ENCODE measurements around the gene SLC39A8.
"Not testable (repeated sequence)": the region's sequence is repeated elsewhere in the genome, so short reads cannot be mapped to it uniquely, and the experiment has no call there.

Gene SLC39A8

DNA sequence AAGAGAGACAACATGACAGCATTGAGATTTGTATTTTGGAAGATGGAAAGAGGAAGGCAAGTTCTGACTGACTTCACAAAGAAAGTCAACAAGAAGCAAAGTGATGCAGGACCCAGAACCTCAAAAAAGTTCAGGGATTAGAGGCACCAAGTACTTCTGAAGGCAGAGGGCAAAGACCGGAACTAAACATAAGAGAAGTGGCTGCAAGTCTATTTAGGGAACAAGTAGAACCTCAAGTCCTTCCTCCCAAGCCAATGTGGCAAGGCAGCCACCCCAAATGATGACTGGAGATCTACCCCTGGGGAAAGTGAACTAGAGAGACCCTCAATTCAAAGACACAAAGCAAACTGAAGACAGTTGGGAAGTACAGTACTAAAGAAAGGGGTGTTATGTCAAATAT is 46.6 kb downstream of the SLC39A8 start:
- no peak for DNase-seq

DNA sequence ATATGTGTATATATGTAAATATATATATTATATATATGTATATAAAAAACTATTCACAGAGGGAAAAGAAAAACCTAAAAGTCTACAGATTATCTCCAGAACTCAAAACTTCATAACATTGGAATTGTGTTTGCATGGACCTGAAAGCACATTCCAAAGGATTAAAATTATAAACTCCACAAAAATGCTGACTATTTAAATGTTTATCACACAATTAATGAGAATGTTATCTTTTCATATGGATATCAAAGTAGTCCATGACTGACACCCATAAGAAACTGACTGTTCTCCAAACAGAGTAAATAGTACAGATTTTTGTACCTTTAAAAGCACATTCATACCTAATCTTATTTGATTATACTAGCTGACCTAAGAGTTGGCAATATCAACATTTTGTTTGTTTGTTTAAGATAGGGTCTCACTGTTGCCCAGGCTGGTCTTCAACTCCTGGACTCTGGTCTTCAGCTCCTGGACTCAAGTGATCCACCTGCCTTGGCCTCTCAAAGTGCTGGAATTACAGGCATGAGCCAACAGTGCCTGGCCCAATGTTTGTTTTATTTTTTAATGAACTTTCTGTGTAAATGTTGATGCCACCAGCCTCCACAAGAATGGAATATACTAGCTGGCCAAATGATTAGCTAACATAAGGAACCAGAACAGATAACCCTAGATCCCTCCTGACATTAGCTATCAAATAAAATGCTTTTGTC is 50.0 kb downstream of the SLC39A8 start:
- DNase-seq, result no peak

DNA sequence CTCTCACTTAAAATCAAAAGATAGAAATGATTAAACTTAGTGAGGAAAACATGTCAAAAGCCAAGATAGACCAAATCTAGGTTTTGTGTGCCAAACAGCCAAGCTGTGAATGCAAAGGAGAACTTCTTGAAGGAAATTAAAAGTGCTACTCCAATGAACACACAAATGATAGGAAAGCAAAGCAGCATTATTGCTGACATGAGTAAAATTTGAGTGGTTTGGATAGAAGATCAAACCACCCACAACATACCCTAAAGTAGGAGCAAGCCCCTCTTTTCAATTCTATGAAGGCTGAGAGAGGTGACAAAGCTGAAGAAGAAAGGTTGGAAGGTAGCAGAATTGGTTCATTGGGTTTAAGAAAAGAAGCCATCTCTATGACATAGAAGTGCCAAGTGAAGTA is 56.8 kb downstream of the SLC39A8 start:
- DNase-seq, result no peak

DNA sequence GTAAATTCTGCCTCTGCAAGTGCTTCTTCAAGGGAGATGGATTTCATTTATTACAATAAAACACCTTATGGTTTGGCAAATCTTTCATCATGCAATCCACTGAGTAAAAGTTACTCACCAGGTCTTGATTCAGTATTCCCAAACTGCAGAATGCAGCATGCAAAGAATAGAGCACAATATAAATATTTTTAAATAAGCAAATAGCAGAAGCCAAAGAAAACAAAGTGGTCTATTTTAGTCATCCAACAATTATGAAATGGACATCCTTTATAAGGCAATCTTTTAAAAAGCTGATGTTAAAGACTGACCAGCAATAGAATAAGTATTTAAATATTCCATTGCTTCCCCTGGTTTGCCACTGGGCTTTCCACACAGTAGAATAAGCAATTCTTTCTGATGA is 59.5 kb downstream of the SLC39A8 start:
- DNase-seq, result no peak

DNA sequence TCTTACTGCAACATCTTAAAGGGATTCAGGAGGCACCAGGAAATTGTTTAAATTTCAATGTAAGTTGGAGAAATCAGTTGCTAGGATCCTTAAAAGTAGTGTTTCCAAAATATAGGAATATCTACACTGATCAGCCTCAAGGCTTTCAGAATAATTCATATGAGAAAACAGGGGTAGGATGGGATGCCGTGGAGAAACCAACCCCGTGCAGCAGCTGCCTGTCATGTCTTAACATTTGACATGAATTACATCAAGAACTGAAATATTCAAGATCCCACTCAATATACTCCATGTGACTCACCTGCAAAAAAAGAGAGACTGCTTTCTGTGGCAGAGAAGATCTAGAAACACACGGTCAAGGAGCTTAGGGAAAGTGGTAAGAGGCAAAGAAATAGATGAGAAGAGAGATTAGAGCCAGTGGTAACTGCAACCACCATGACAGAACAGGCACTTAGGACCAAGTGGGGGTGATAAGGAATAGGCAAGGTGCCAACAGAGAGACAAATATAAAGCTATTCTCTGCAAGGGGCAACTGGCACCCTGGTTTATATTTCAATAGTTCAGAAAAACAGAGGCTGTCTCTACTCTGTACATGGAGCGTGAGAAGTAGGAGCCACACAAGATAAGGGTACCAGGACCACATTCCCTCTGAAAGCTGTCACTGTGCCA is 64.0 kb downstream of the SLC39A8 start:
- DNase-seq, result no peak

DNA sequence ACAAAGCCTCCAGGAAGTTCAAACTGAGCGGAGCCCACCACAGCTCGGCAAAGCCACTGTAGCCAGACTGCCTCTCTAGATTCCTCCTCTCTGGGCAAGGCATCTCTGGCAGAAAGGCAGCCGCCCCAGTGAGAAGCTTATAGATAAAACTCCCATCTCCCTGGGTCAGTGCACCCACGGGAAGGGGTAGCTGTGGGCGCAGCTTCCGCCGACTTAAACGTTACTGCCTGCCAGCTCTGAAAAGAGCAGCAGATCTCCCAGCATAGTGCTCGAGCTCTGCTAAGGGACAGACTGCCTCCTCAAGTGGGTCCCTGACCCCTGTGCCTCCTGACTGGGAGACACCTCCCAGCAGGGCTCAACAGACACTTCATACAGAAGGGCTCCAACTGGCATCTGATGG is 72.0 kb downstream of the SLC39A8 start:
- DNase-seq, result not testable (repeated sequence)

DNA sequence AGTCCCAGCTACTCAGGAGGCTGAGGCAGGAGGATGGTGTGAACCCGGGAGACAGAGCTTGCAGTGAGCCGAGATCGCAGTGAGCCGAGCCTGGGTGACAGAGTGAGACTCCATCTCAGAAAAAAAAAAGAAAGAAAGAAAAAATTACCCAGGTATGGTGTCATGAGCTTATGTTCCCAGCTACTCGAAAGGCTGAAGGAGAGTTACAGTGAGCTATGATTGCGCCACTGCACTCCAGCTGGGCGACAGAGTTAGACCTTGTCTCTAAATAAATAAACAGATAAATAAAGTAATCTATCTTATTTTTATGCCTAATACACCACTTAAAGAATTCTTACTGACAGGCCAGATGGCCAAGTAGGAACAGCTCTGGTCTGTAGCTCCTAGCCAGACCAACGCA is 73.0 kb downstream of the SLC39A8 start:
- DNase-seq, result no peak

DNA sequence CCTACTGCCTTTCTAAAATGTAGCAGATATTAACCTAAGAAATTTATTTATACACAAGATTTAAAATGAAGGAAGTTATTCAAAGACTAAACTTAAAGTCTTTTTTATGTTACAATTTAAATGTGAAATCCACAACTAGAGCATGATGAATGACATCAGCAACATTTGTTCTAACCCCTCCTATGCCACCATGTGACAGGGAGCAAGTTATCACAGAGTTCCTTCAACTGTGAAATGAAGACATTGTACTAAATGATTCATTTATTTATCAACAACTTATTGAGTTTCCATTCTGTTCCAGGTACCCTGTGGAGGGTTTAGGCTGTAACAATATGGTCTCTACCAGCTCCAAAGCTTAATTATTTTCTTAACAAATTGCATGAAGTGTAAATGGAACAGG is 76.9 kb downstream of the SLC39A8 start:
- DNase-seq, result no peak

DNA sequence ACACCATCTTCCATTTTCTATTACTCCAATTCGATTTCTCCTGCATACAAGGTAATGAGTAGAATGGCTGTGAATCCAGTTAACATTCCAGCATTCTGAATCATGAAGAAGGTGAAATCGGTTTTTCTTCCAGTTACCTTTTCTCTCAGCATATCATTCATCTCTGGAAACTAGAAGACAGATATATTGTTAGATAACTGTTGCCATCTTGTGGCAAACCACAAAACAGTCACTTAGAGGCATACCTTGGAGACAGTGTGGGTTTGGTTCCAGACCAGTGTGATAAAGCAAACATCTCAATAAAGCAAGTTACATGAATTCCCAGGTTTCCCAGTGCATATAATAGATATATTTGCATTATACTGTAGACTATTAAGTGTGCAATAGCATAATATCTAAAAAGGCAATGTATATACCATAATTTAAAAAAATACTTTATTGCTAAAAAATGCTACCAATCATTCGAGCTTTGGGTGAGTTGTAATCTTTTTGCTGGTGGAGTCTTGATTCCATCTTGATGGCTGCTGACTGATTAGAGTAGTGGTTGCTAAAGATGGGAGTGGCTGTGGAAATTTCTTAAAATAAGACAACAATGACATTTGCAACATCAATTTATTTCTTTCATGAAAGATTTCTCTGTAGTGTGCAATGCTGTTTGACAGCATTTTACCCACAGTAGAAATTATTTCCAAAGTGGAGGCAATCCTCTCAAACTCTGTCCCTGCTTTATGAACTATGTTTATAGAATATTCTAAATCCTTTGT is 82.1 kb downstream of the SLC39A8 start:
- DNase-seq, result peak in 1 of 2 donors; percentile 39

DNA sequence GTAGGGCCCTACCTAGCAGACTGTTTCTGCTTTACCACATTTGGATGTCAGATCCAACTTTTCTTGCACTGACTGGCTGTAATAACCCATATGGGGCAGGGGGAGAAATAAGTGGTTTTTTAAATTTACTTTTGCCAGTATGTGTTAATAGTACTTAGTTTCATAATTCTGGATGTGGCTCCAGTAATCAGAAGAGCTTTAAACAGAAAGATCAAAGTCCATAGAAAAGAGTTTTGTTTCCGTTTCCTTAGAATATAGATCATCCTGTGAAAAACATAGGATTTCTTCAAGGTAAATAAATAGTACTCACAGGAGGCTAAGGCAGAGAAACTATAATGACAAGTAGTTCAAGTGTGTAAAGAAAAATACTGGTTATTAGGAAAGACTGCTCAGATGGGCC is 85.6 kb downstream of the SLC39A8 start:
- DNase-seq, result no peak

DNA sequence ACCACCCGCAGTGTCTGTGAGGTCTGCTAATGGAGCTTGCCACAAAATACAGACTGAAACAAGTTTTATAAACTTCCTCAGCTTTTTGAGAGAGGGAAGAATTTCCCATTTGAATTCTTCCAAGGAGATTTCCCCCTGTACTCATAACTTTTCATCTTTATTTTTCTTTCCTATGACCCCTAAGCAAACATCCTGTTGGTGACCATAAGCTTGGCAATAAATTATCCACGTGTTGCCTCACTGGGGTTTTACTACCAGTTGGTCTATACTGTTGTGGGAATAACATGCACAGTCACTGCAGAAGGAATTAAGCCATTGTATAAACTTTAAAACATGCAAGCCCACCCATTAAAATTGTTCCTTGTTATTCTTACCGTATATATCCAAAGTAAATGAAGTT is 86.2 kb downstream of the SLC39A8 start:
- DNase-seq, result no peak

DNA sequence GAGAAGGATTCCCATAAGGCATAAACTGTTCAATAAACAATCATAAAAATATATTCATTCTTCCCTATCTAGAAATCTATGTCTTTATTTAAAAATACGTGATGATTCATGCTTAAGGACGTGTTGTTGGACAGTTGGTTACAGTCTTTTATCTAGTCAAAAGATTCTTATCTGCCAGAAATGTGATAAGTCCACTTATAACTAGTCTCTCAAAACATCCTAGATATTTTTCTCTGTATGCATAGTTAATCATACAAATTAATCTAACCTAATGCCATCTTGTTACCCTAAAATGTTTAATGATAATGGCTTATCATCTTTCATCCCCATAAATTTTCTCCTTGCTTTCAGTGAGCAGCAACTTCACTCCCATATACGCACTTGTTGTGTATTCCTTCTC is 89.0 kb downstream of the SLC39A8 start:
- no peak for DNase-seq

DNA sequence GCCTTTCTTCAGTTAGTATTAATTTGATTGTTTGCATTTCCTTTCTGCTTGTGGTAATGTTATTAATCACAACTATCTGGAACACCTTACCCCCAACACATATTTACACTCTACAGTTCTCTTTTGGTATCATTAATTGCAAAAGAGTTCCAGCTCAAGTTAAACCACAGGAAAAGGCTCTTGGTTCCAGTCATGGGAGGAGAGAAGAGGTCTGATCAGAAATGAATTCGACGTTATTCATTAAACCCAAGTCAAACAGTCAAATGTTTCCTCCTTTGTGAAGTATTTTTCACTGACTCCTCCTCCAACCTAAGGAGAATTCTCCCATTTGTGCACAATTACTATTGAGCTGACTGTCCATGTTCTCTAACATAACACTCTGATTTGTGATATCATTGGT is 91.4 kb downstream of the SLC39A8 start:
- no peak for DNase-seq

DNA sequence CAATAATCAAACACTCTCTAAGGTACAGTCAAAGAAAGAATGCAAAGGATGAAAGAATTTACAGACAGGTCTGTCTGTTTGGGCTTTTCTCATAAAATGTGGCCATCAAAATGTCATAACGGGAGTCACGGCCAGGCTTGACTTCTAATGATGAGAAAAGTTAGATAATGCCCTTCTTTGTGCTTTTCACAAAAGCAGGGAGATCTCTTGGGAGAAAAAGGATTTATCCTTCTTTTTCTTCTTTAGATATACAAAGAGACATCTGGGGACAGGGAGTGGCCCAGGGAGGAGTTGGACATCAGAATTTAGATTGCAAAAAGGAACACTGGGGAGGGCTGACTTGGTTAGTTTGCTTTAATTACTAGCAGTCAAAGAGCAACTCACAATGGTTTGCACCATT is 93.1 kb downstream of the SLC39A8 start:
- DNase-seq, result no peak

DNA sequence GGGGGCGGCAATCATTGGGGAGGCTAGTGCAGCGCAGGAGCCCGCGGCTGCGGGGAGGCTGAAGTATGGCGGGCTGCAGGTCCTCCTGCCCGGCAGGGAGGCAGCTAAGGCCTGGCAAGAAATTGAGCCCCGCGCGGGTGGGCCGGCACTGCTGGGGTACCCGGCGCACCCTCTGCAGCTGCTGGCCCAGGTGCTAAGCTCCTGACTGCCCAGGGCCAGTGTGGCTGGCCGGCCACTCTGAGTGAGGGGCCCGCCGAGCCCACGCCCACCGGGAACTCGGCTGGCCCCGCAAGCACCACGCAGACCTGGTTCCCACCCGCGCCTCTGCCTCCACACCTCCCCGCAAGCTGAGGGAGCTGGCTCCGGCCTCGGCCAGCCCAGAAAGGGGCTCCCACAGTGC is 94.9 kb downstream of the SLC39A8 start:
- DNase-seq, result no peak

DNA sequence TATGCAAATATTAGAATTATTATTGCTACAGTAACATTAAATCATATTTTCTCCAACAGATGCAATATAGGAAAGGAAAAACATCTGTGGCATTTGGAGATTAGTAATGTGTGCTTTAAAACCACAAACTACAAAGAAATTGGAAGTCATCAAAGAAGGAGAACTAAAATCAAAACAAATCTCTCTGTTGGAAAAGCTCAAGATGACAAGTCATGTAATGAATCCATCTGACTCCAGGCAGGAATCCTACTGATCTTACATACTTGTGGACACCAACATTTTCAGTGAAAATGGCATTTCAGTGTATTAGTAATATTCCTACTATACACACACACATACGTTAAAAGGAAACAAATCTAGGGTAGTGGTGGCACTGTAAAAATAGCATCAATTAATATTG is 98.2 kb downstream of the SLC39A8 start:
- DNase-seq, result no peak

DNA sequence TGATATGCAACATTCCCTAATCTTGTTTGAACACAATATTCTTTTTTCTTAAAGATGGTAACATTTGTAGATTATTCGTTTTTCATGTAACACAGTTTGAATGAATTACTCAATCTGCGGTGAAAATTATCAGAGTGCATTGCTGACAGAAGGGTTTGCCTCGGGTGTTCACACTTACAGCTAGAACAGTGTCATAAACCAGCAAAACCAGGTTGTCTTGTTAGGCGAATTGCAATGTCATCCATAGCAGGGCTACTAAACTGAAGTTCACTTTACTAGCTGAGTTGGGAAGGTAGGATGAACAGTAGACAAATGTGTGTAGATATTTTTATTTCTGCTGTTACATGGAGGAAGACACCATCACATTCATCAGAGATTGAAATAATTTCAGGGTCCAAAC is 98.9 kb downstream of the SLC39A8 start:
- no peak for DNase-seq

DNA sequence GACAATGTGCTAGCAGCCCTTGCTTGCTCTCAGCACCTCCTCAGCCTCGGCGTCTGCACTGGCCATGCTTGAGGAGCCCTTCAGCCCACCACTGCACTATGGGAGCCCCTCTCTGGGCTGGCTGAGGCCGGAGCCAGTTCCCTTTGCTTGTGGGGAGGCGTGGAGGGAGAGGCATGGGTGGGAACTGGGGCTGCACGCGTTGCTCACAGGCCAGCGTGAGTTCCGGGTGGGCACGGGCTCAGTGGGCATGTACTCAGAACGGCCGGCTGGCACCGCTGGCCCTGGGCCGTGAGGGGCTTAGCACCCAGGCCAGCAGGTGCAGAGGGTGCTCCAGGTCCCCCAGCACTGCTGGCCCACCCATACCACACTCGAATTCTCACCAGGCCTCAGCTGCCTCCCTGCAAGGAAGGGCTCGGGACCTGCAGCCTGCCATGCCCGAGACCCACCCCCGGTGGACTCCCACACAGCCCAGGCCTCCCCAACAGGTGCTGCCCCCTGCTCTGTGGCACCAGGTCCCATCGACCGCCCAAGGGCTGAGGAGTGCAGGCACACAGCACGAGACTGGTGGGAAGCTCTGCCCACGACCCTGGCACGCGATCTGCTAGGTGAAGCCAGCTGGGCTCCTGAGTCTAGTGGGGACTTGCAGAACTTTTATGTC is 100.3 kb downstream of the SLC39A8 start:
- no peak for DNase-seq

DNA sequence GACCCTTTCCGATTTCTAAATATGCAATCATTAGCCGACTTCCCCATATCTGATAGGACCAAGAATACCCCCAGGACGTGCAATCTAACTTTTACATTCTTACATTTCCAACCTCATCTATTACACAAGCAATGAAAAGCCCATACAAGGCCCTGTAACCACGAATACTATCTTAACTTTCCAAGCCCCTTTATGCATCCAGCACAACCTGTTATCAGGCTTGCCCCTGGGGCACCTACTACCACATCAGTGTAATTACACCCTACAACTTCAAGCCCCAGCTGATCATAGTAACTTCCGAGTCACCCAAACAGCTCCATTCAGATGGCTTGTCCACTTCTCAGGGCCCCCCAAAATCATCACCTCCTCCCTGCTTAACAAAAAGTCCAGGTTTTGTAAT is 102.0 kb downstream of the SLC39A8 start:
- not testable (repeated sequence) for DNase-seq

DNA sequence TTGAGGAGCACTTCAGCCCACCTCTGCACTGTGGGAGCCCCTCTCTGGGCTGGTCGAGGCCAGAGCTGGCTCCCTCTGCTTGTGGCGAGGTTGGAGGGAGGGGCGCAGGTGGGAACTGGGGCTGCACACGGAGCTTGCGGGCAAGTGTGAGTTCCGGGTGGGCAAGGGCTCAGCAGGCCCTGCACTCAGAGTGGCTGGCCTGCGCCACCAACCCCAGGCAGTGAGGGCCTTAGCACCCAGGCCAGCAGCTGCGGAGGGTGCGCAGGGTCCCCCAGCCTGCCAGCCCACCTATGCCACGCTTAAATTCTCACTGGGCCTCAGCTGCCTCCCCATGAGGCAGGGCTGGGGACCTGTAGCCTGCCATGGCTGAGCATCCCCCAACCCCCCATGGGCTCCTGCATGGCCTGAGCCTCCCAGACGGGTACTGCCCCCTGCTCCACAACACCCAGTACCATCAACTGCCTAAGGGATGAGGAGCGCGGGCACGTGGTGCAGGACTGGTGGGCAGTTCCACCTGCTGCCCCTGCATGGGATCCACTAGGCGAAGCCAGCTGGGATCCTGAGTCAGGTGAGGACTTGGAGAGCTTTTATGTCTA is 110.9 kb downstream of the SLC39A8 start:
- no peak for DNase-seq

DNA sequence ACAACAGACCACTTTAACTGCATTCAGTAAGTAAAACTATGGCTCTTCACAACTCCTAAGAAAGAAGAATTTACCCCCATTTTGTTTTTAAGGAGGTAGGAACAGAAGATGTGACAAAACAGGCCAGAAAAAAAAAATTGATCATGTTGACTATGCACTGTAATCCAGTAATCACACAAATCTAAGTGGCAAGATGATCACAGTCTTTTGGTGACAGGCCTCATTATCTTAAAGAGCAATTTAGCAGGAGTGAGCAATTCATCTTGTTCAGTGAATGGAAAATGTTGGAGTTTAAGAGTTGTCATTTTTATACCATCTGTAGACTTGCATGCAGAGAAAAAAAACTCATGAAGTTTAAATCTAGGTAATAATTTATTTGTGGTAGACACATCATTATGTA is 115.1 kb downstream of the SLC39A8 start:
- no peak for DNase-seq

DNA sequence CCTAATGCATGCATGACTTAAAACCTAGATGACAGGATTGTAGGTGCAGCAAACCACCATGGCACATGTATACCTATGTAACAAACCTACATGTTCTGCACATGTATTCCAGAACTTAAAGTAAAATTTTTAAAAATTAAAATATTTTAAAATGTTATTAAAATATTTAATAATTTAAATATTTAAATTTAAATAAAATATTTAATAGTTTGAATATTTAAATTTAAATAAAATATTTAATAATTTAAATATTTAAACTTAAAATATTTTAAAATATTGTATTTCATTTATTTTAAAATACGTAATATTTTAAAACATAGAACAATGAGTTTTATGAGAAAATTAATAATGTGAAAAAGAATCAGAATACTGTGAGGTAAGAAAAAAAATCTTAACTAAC is 117.9 kb downstream of the SLC39A8 start:
- no peak for DNase-seq

DNA sequence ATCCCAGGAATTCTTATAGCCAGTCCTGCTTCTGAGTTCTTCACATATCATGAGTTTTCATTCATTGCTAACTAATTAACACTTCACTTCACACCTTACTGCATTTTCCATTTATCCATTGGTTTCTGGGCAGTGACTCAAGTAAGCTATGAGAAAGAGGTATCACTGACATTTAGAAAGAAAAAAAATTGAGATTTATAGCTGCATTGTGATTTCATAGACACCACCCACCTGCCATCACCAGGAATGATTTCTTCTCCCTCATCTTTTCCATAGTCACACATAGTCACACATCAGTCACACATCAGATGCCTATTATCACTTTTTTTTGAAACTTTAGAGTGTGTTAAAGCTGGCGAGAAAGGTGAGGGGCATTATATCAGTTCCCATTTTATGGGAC is 121.8 kb downstream of the SLC39A8 start:
- no peak for DNase-seq

Data from CD4-positive, alpha-beta T cell treated with Interleukin-4 for 1 hour (primary cell).